Renal cortical epithelial cell (primary cell): Measurements from ENCODE around the gene PROSER1. TPM values are rescaled to one million over a fixed set of nuclear protein-coding genes. Genes with fewer than 3 reads are reported as not detected.

Experiments
- total RNA-seq: library from RNA; depleted of rRNA; stranded (reverse); fragments of >200 nt; gene quantifications from 2 replicates; pipeline ENCODE4 v1.2.3, GENCODE V29; 2014

The PROSER1 gene
- total RNA-seq, 1 donor from 2014 or later = 20.9 TPM

Other genes with a start within 250 kb of the PROSER1 start
- not detected in 2 replicates for gene STOML3, start 47.3 kb downstream of the PROSER1 start, total RNA-seq
- 23.8 and 23.9 TPM in 2 replicates for gene NHLRC3, start 367 bp upstream of the PROSER1 start, total RNA-seq